HFFc6 (cell line): ENCODE measurements around the gene TPCN1. TPM values are rescaled to one million over a fixed set of nuclear protein-coding genes. Genes with fewer than 3 reads are reported as not detected.

Source experiments
- DNase-seq: peaks from one replicate; pipeline ENCODE4 v3.0.0-alpha.2; 2018
- H3K27ac Mint-ChIP-seq: 2 replicates; pipeline ENCODE4 v1.8.0; 2020; ENCODE audit warnings: mild to moderate bottlenecking, mixed read lengths
- H3K27me3 Mint-ChIP-seq: 2 replicates; pipeline ENCODE4 v1.8.0; 2021; ENCODE audit warnings: mild to moderate bottlenecking, moderate library complexity, mixed read lengths; ENCODE audit not compliant: insufficient read depth
- H3K36me3 Mint-ChIP-seq: 2 replicates; pipeline ENCODE4 v1.8.0; 2021; ENCODE audit warnings: low read depth, mixed read lengths
- H3K4me1 Mint-ChIP-seq: 2 replicates; pipeline ENCODE4 v1.8.0; 2020; ENCODE audit warnings: low read depth, mixed read lengths
- H3K4me3 Mint-ChIP-seq: 2 replicates; pipeline ENCODE4 v1.8.0; 2020; ENCODE audit warnings: mild to moderate bottlenecking, moderate library complexity, mixed read lengths
- H3K9me3 Mint-ChIP-seq: 2 replicates; pipeline ENCODE4 v1.8.0; 2020; ENCODE audit warnings: mild to moderate bottlenecking, mixed read lengths
- CTCF ChIP-seq: fragments of 200-600 bp; sonication (generic); IDR thresholded peaks from 2 replicates; pipeline ENCODE4 v1.5.0; 2021; ENCODE audit warnings: antibody characterized with exemption, mild to moderate bottlenecking
- total RNA-seq, 6 experiments: library from RNA; stranded (reverse); fragmentation: NEBNext Ultra II Directional; extraction: Animal tissue kit (Norgen Biotek cat#: 25700); gene quantifications; 2 replicates in 1 of 6; 3 replicates in 5 of 6; pipeline ENCODE4 v1.2.3, GENCODE V29; 2021

TPCN1 gene
- total RNA-seq, 6 experiments from 2014 or later = 19.0 to 33.3 (median 20.6) TPM

DNA sequence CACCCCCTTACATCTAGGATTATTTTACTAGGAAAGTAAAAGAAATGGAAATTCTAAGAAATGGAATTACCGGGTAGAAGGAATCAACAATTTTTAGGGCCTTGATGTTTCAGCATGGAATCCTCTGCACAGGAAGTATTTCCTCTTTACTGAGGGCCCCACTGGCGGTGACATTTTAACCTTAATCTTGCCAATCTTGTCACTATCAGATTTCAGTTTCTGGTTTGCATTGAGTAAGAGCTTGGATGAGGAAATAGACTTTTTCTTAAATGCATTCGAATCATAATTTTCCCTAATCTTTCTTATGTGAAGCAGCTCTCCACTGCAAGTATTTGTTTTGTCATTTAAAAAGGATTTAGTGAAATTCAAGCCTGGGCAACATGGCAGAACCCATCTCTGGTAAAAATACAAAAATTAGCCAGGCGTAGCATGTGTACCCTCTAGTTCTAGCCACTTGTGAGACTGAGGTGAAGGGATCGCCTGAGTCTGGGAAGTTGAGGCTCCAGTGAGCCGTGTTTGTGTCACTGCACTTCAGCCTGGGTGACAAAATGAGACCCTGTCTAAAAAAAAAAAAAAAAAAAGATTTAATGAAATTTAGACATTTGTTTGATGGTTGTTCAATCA lies 40.7 kb downstream of the TPCN1 start:
- no peak for DNase-seq
- no peaks in the 10 kb centered on the region for H3K27me3 Mint-ChIP-seq

GRCh38 chr12:113262710-113263109 lies 41.4 kb downstream of the TPCN1 start:
- no peak for TF ChIP-seq CTCF
- no peak overlapping the region for H3K4me3 Mint-ChIP-seq
- H3K27me3 Mint-ChIP-seq = no peaks in the 10 kb centered on the region
- H3K36me3 Mint-ChIP-seq = peaks cover 10% of the 10 kb centered on the region
- H3K4me1 Mint-ChIP-seq = peaks cover 20% of the 10 kb centered on the region; the same call in 1 of the 2 replicates
- no peaks in the 10 kb centered on the region for H3K9me3 Mint-ChIP-seq
- H3K27ac Mint-ChIP-seq = no peak overlapping the region
- no peak for DNase-seq

More for the DNA sequence above, 40.7 kb downstream of the TPCN1 start:
- Mint-ChIP-seq H3K4me3 (no peak overlapping the region), H3K9me3 (no peaks in the 10 kb centered on the region), H3K36me3 (peaks cover 10% of the 10 kb centered on the region), H3K4me1 (peaks cover 20% of the 10 kb centered on the region; the same call in 1 of the 2 replicates), H3K27ac (no peak overlapping the region)
- no peak for TF ChIP-seq CTCF

DNA sequence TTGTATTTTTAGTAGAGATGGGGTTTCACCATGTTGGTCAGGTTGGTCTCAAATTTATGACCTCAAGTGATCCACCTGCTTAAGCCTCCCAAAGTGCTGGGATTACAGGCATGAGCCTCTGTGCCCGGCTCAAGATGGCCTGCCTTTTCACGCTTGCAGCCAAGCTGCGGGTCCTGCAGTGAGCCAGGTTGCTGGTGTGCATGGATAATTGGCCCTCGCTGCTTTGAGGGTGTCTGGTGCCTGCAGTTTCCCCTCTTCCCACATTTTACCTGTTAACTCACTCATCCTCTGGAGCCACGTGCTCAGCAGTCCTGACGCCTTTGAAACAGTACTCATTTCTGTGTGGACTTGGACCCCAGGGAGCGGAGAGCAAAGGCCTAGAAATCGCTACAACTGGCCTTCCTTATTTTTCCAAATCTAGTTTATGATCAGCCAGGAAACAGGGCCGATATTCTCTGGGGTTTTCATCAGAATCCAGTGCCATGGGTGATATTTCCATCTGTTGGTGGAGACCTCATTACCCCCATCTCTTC lies 42.2 kb downstream of the TPCN1 start:
- H3K27ac Mint-ChIP-seq = no peak overlapping the region
- H3K4me1 Mint-ChIP-seq = peaks cover 20% of the 10 kb centered on the region; the same call in 1 of the 2 replicates
- DNase-seq = no peak
- H3K4me3 Mint-ChIP-seq = no peak overlapping the region
- peaks cover 10% of the 10 kb centered on the region for H3K36me3 Mint-ChIP-seq
- TF ChIP-seq CTCF = no peak
- H3K27me3 Mint-ChIP-seq = no peaks in the 10 kb centered on the region
- no peaks in the 10 kb centered on the region for H3K9me3 Mint-ChIP-seq

GRCh38 chr12:113266106-113266895 lies 45.0 kb downstream of the TPCN1 start:
- Mint-ChIP-seq H3K27ac (no peak overlapping the region), H3K36me3 (peaks cover 10% of the 10 kb centered on the region), H3K27me3 (no peaks in the 10 kb centered on the region), H3K9me3 (no peaks in the 10 kb centered on the region), H3K4me3 (no peak overlapping the region), H3K4me1 (peaks cover 11% of the 10 kb centered on the region)
- no peak for TF ChIP-seq CTCF
- no peak for DNase-seq

DNA sequence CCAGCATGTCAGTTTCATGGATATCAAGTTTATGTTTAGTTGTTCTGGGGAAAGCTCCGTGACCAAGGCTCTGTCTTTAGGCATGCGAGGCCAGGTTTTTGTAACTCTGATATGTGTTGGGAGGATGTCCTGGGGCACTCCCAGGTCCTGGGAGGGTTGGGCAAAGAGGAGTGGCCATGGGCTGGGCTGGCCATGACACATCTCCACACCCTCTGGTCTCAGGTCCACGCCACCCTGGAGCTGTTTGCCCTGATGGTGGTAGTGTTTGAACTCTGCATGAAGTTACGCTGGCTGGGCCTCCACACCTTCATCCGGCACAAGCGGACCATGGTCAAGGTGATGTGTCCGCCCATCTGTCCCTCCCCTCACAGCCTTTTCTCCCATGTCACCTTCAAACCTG lies 46.4 kb downstream of the TPCN1 start:
- DNase-seq = no peak
- no peak for TF ChIP-seq CTCF
- peaks cover 15% of the 10 kb centered on the region for H3K4me1 Mint-ChIP-seq
- no peaks in the 10 kb centered on the region for H3K9me3 Mint-ChIP-seq
- no peak overlapping the region for H3K27ac Mint-ChIP-seq
- H3K4me3 Mint-ChIP-seq = no peak overlapping the region
- no peaks in the 10 kb centered on the region for H3K27me3 Mint-ChIP-seq
- H3K36me3 Mint-ChIP-seq = peaks cover 10% of the 10 kb centered on the region
